Measurements from ENCODE around the gene DBF4. TPM values are rescaled to one million over a fixed set of nuclear protein-coding genes. Genes with fewer than 3 reads are reported as not detected.

Gene DBF4
- total and polyA plus RNA-seq, 10 of the 15 experiments (the other 5 are each of a cell fraction or from before 2014, with no cell fraction given): 29.3 to 89.8 (median 62.4) TPM

DNA sequence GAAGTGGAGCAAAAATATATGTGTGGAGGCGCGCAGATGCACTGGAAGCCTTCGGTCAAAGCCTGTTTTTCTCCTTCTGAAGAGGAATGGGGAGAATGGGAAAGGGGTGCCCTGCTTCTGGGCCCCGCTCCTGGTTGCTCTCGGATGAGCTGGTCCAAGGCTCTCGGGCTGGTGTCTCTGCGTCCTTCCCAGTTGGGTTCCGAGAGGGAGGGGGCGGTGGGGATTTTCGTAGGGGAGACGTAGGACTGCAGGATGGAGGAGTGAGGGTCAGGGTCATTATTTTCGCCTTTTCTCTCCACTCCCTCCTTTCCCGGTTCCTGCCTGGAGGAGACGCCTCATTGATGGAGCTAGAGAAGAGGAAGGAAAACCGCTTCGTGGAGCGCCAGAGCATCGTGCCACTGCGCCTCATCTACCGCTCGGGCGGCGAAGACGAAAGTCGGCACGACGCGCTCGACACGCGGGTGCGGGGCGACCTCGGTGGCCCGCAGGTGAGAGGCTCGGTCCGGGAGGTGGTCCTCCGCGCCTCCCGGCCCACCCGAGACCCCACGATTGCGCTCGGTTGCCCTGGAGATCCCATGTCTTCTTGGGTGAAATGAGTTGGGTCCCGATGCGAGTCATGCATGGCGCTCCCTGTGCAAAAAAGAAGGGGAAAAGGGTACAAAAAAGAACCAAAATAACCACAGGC lies 58.5 kb downstream of the DBF4 start:
- Histone ChIP-seq H3K27me3 (replicated peaks in 1 of 2; ENCODE audit: control insufficient read depth in 2 of 2, insufficient read depth in 2 of 2, low read length in 1 of 2) (no peaks in the 10 kb centered on the region), H3K4me1 (ENCODE audit: control insufficient read depth, insufficient read depth, low read length) (no peaks in the 10 kb centered on the region; the same call in 1 of the 2 replicates), H3K9ac (ENCODE audit: control insufficient read depth, insufficient read depth, low read length) (peak overlapping the region; percentile 74), H3K27ac (ENCODE audit: control insufficient read depth, insufficient read depth) (peak overlapping the region; percentile 60), H3K4me3 (peak overlapping the region; percentile 71), H3K9me3 (replicated peaks; ENCODE audit: control insufficient read depth, insufficient read depth, low read length) (no peaks in the 10 kb centered on the region), H3K4me2 (ENCODE audit: control insufficient read depth, insufficient read depth) (peak overlapping the region; percentile 83), H2AFZ (ENCODE audit: control insufficient read depth, low read depth, low read length) (peak overlapping the region; percentile 98), H4K20me1 (ENCODE audit: control insufficient read depth, insufficient read depth) (no peaks in the 10 kb centered on the region), H3K36me3 (ENCODE audit: control insufficient read depth in 2 of 2, insufficient read depth in 2 of 2, low read length in 1 of 2) (peaks cover 0 to 3% of the 10 kb centered on the region in 2 experiments; a peak in 1 of 4 replicates), H3K79me2 (ENCODE audit: control insufficient read depth, insufficient read depth, low read length) (peaks cover 20% of the 10 kb centered on the region)
- peak; percentile 56 for FAIRE-seq
- BruUV-seq (replicated peaks): no TSS peak
- no peak for DNase-seq (ENCODE audit: low read depth, low spot score)
- ChIA-PET CTCF (interaction anchor here (0.6 to 3.3 kb wide), 16 partner anchors 8 to 887 kb away, joined by 3 to 23 read pairs (median 4); no protein-coding TSS in a partner anchor), RAD21 (ENCODE audit: unreplicated experiment) (interaction anchor here (0.8 to 5.2 kb wide), 20 partner anchors 9 to 235 kb away, joined by 3 to 49 read pairs (median 5); partner anchors contain the start of genes DBF4 and SLC25A40), SMC1A (ENCODE audit: uncharacterized antibody, unreplicated experiment) (interaction anchor here (1.1 to 3.9 kb wide), 14 partner anchors 9 to 235 kb away, joined by 3 to 29 read pairs (median 6); no protein-coding TSS in a partner anchor), POLR2A (interaction anchor here (0.6 to 4.0 kb wide), 17 partner anchors 7 to 604 kb away, joined by 3 to 25 read pairs (median 3); partner anchors contain the start of genes DBF4 and SLC25A40)
- WGBS (ENCODE audit: insufficient coverage, insufficient replicate concordance, low lambda C conversion rate, missing lambda C conversion rate): 1% methylated on average over 30 of the region's 47 CpGs
- intact Hi-C loops (cut with micrococcal nuclease; ENCODE audit: unreplicated experiment) (no loop called here), in situ Hi-C loops (cut with MboI) (no loop called here)
- peak; percentile 41 for ATAC-seq
- TF ChIP-seq SMAD1 (IDR thresholded peaks at IDR 0.05; ENCODE audit: low read depth, partially characterized antibody): no peak
- TF ChIP-seq ZNF384 (IDR thresholded peaks at IDR 0.05; ENCODE audit: borderline replicate concordance, low read depth, low read length): 0 out of 2 replicates have a peak, but pooled peaks have one; percentile 15
- no peak for TF ChIP-seq SP1 (IDR thresholded peaks at IDR 0.05; ENCODE audit: low read depth, low read length)
- TF ChIP-seq, protein P1, sequence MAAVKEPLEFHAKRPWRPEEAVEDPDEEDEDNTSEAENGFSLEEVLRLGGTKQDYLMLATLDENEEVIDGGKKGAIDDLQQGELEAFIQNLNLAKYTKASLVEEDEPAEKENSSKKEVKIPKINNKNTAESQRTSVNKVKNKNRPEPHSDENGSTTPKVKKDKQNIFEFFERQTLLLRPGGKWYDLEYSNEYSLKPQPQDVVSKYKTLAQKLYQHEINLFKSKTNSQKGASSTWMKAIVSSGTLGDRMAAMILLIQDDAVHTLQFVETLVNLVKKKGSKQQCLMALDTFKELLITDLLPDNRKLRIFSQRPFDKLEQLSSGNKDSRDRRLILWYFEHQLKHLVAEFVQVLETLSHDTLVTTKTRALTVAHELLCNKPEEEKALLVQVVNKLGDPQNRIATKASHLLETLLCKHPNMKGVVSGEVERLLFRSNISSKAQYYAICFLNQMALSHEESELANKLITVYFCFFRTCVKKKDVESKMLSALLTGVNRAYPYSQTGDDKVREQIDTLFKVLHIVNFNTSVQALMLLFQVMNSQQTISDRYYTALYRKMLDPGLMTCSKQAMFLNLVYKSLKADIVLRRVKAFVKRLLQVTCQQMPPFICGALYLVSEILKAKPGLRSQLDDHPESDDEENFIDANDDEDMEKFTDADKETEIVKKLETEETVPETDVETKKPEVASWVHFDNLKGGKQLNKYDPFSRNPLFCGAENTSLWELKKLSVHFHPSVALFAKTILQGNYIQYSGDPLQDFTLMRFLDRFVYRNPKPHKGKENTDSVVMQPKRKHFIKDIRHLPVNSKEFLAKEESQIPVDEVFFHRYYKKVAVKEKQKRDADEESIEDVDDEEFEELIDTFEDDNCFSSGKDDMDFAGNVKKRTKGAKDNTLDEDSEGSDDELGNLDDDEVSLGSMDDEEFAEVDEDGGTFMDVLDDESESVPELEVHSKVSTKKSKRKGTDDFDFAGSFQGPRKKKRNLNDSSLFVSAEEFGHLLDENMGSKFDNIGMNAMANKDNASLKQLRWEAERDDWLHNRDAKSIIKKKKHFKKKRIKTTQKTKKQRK (IDR thresholded peaks at IDR 0.05; ENCODE audit: low read depth, low read length): no peak
- no peak for TF ChIP-seq EP300 (IDR thresholded peaks at IDR 0.05; ENCODE audit: borderline replicate concordance in 1 of 2, control insufficient read depth in 1 of 2, low read depth in 2 of 2, low read length in 2 of 2)
- no peak for TF ChIP-seq SRF (IDR thresholded peaks at IDR 0.05; ENCODE audit: low read depth in 2 of 2, low read length in 2 of 2)
- no peak for TF ChIP-seq CBX5 (IDR thresholded peaks at IDR 0.05; ENCODE audit: low read depth)
- TF ChIP-seq CHD2 (IDR thresholded peaks at IDR 0.05; ENCODE audit: borderline replicate concordance, low read depth, low read length): no peak
- no peak for TF ChIP-seq PML (IDR thresholded peaks at IDR 0.05; ENCODE audit: low read length)
- 0 out of 2 replicates have a peak, but pooled peaks have one; percentile 67 for TF ChIP-seq SIN3A (IDR thresholded peaks at IDR 0.05; ENCODE audit: low read depth, low read length)
- no peak for TF ChIP-seq BRCA1 (IDR thresholded peaks at IDR 0.05; ENCODE audit: low read depth, low read length)
- 0 out of 2 replicates have a peak, but pooled peaks have one; percentile 2 for TF ChIP-seq BCL11A (IDR thresholded peaks at IDR 0.05; ENCODE audit: low read depth, low read length)
- TF ChIP-seq, protein P2, sequence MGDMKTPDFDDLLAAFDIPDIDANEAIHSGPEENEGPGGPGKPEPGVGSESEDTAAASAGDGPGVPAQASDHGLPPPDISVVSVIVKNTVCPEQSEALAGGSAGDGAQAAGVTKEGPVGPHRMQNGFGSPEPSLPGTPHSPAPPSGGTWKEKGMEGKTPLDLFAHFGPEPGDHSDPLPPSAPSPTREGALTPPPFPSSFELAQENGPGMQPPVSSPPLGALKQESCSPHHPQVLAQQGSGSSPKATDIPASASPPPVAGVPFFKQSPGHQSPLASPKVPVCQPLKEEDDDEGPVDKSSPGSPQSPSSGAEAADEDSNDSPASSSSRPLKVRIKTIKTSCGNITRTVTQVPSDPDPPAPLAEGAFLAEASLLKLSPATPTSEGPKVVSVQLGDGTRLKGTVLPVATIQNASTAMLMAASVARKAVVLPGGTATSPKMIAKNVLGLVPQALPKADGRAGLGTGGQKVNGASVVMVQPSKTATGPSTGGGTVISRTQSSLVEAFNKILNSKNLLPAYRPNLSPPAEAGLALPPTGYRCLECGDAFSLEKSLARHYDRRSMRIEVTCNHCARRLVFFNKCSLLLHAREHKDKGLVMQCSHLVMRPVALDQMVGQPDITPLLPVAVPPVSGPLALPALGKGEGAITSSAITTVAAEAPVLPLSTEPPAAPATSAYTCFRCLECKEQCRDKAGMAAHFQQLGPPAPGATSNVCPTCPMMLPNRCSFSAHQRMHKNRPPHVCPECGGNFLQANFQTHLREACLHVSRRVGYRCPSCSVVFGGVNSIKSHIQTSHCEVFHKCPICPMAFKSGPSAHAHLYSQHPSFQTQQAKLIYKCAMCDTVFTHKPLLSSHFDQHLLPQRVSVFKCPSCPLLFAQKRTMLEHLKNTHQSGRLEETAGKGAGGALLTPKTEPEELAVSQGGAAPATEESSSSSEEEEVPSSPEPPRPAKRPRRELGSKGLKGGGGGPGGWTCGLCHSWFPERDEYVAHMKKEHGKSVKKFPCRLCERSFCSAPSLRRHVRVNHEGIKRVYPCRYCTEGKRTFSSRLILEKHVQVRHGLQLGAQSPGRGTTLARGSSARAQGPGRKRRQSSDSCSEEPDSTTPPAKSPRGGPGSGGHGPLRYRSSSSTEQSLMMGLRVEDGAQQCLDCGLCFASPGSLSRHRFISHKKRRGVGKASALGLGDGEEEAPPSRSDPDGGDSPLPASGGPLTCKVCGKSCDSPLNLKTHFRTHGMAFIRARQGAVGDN (IDR thresholded peaks at IDR 0.05): peak; percentile 40; the same call in 1 of the 2 replicates
- no peak for TF ChIP-seq ETV6 (conservative IDR thresholded peaks at IDR 0.05 in 1 of 2, IDR thresholded peaks at IDR 0.05 in 1 of 2; ENCODE audit: borderline replicate concordance in 1 of 2, low read depth in 1 of 2)
- TF ChIP-seq IKZF1 (conservative IDR thresholded peaks at IDR 0.05): peak; percentile 36
- TF ChIP-seq PAX5 (IDR thresholded peaks at IDR 0.05; ENCODE audit: borderline replicate concordance, low read depth, low read length): no peak

All from GM12878 (cell line).